Measurements from ENCODE around the gene BCL10. TPM values are rescaled to one million over a fixed set of nuclear protein-coding genes. Genes with fewer than 3 reads are reported as not detected.

BCL10 gene
- total and polyA plus RNA-seq, 2 of the 13 experiments (the other 11 are each of a cell fraction or from before 2014, with no cell fraction given): 3.7 to 14.1 TPM

- TF ChIP-seq SAP130 (CRISPR knock-in tag; IDR thresholded peaks at IDR 0.05; ENCODE audit: low read depth): peak; percentile 72
- no peak for TF ChIP-seq ZNF766 (CRISPR knock-in tag; IDR thresholded peaks at IDR 0.05; ENCODE audit: borderline replicate concordance)
- no peak for TF ChIP-seq EED (CRISPR knock-in tag; IDR thresholded peaks at IDR 0.05)
- TF ChIP-seq FOSL2 (CRISPR knock-in tag; IDR thresholded peaks at IDR 0.05): peak; percentile 75
- TF ChIP-seq, protein P1, sequence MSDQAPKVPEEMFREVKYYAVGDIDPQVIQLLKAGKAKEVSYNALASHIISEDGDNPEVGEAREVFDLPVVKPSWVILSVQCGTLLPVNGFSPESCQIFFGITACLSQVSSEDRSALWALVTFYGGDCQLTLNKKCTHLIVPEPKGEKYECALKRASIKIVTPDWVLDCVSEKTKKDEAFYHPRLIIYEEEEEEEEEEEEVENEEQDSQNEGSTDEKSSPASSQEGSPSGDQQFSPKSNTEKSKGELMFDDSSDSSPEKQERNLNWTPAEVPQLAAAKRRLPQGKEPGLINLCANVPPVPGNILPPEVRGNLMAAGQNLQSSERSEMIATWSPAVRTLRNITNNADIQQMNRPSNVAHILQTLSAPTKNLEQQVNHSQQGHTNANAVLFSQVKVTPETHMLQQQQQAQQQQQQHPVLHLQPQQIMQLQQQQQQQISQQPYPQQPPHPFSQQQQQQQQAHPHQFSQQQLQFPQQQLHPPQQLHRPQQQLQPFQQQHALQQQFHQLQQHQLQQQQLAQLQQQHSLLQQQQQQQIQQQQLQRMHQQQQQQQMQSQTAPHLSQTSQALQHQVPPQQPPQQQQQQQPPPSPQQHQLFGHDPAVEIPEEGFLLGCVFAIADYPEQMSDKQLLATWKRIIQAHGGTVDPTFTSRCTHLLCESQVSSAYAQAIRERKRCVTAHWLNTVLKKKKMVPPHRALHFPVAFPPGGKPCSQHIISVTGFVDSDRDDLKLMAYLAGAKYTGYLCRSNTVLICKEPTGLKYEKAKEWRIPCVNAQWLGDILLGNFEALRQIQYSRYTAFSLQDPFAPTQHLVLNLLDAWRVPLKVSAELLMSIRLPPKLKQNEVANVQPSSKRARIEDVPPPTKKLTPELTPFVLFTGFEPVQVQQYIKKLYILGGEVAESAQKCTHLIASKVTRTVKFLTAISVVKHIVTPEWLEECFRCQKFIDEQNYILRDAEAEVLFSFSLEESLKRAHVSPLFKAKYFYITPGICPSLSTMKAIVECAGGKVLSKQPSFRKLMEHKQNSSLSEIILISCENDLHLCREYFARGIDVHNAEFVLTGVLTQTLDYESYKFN (CRISPR knock-in tag; conservative IDR thresholded peaks at IDR 0.05): peak; percentile 39; the same call in 1 of the 2 replicates
- TF ChIP-seq, protein P2, sequence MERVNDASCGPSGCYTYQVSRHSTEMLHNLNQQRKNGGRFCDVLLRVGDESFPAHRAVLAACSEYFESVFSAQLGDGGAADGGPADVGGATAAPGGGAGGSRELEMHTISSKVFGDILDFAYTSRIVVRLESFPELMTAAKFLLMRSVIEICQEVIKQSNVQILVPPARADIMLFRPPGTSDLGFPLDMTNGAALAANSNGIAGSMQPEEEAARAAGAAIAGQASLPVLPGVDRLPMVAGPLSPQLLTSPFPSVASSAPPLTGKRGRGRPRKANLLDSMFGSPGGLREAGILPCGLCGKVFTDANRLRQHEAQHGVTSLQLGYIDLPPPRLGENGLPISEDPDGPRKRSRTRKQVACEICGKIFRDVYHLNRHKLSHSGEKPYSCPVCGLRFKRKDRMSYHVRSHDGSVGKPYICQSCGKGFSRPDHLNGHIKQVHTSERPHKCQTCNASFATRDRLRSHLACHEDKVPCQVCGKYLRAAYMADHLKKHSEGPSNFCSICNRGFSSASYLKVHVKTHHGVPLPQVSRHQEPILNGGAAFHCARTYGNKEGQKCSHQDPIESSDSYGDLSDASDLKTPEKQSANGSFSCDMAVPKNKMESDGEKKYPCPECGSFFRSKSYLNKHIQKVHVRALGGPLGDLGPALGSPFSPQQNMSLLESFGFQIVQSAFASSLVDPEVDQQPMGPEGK (CRISPR knock-in tag; IDR thresholded peaks at IDR 0.05): no peak
- no peak for TF ChIP-seq PPARG (CRISPR knock-in tag; conservative IDR thresholded peaks at IDR 0.05)
- no peak for TF ChIP-seq BHLHE40 (IDR thresholded peaks at IDR 0.05; ENCODE audit: low read length)
- TF ChIP-seq HNF1A (IDR thresholded peaks at IDR 0.05; ENCODE audit: low read depth): peak; percentile 77
- TF ChIP-seq HNF1A (CRISPR knock-in tag; IDR thresholded peaks at IDR 0.05; ENCODE audit: borderline replicate concordance): peak; percentile 42; the same call in 1 of the 2 replicates
- no peak for TF ChIP-seq SRSF9 (IDR thresholded peaks at IDR 0.05; ENCODE audit: borderline replicate concordance, insufficient read depth, low read depth, low read length, poor library complexity, severe bottlenecking)
- TF ChIP-seq GATAD2A (CRISPR knock-in tag; IDR thresholded peaks at IDR 0.05): peak; percentile 49; the same call in 1 of the 2 replicates
- TF ChIP-seq HNRNPK (IDR thresholded peaks at IDR 0.05; ENCODE audit: low read depth, low read length, poor library complexity, severe bottlenecking): no peak
- TF ChIP-seq ASH2L (IDR thresholded peaks at IDR 0.05; ENCODE audit: insufficient read length, low read depth, low read length): peak; percentile 57
- no peak for TF ChIP-seq TBL1XR1 (IDR thresholded peaks at IDR 0.05; ENCODE audit: borderline replicate concordance, low read length, partially characterized antibody)
- peak; percentile 70; the same call in 1 of the 2 replicates for TF ChIP-seq ZNF644 (CRISPR knock-in tag; IDR thresholded peaks at IDR 0.05; ENCODE audit: low read depth)
- no peak for TF ChIP-seq ZNF605 (CRISPR knock-in tag; IDR thresholded peaks at IDR 0.05)
- TF ChIP-seq ZNF747 (CRISPR knock-in tag; IDR thresholded peaks at IDR 0.05; ENCODE audit: borderline replicate concordance): no peak
- TF ChIP-seq, protein P3, sequence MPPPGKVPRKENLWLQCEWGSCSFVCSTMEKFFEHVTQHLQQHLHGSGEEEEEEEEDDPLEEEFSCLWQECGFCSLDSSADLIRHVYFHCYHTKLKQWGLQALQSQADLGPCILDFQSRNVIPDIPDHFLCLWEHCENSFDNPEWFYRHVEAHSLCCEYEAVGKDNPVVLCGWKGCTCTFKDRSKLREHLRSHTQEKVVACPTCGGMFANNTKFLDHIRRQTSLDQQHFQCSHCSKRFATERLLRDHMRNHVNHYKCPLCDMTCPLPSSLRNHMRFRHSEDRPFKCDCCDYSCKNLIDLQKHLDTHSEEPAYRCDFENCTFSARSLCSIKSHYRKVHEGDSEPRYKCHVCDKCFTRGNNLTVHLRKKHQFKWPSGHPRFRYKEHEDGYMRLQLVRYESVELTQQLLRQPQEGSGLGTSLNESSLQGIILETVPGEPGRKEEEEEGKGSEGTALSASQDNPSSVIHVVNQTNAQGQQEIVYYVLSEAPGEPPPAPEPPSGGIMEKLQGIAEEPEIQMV (CRISPR knock-in tag; IDR thresholded peaks at IDR 0.05; ENCODE audit: low read depth): no peak
- no peak for TF ChIP-seq TP53 (CRISPR knock-in tag; conservative IDR thresholded peaks at IDR 0.05)
Measured at GRCh38 chr1:85325920-85326319, 49.5 kb upstream of the BCL10 start (continued).
